Motor neuron (in vitro differentiated cells): ENCODE data around the gene CCL2. TPM values are rescaled to one million over a fixed set of nuclear protein-coding genes. Genes with fewer than 3 reads are reported as not detected.

ENCODE experiments used
- total RNA-seq, 8 experiments: library from RNA; unstranded; fragments of 300-600 nt; gene quantifications; 2 replicates each; pipeline versions ENCODE4 v1.2.3 to v1.2.4, GENCODE V29; 2022

CCL2 gene
- total RNA-seq, 8 experiments from 2014 or later = 0.27 to 318 (median 6.5) TPM

Other genes starting within 250 kb of the CCL2 start
- gene CCL7, start 14.9 kb downstream of the CCL2 start, total RNA-seq = not detected
- gene CCL11, start 30.5 kb downstream of the CCL2 start, total RNA-seq = under 1 TPM in 2 of 8 experiments, not detected in 6; 0.52 to 0.97 TPM
- gene CCL8, start 64.2 kb downstream of the CCL2 start, total RNA-seq = under 1 TPM in 3 of 8 experiments, not detected in 5; 0.25 to 0.35 (median 0.31) TPM
- under 1 TPM in 1 of 8 experiments, not detected in 7; 0.56 TPM for gene CCL13, start 101.2 kb downstream of the CCL2 start, total RNA-seq
- gene CCL1, start 107.9 kb downstream of the CCL2 start, total RNA-seq = not detected